H9 (cell line): Measurements from ENCODE around the gene MSX2. TPM values are rescaled to one million over a fixed set of nuclear protein-coding genes. Genes with fewer than 3 reads are reported as not detected.

Experiments used
- DNase-seq: peaks from one replicate; pipeline ENCODE4 v3.0.0-alpha.2; 2017
- H2AFZ ChIP-seq: one replicate; pipeline ENCODE4 v1.6.1; 2013; ENCODE audit warnings: mild to moderate bottlenecking, low read length, control low read depth, moderate library complexity
- H2AK5ac ChIP-seq: 2 replicates; pipeline ENCODE4 v1.6.1; 2013; ENCODE audit warnings: low read length, control low read depth, mixed read lengths; ENCODE audit not compliant: insufficient read length
- H2BK120ac ChIP-seq: one replicate; pipeline ENCODE4 v1.6.1; 2013; ENCODE audit warnings: low read depth, mild to moderate bottlenecking, low read length, control low read depth, inconsistent platforms; ENCODE audit not compliant: poor library complexity, severe bottlenecking
- H2BK12ac ChIP-seq: 2 replicates; pipeline ENCODE4 v1.6.1; 2013; ENCODE audit warnings: low read length, control low read depth, mixed read lengths, low read depth; ENCODE audit not compliant: insufficient read length
- H2BK15ac ChIP-seq: 2 replicates; pipeline ENCODE4 v1.6.1; 2013; ENCODE audit warnings: low read depth, low read length, control low read depth
- H2BK20ac ChIP-seq: one replicate; pipeline ENCODE4 v1.6.1; 2013; ENCODE audit warnings: low read depth, mild to moderate bottlenecking, low read length, control low read depth, inconsistent platforms; ENCODE audit not compliant: poor library complexity, severe bottlenecking
- H2BK5ac ChIP-seq: 2 replicates; pipeline ENCODE4 v1.6.1; 2013; ENCODE audit warnings: low read length, control low read depth, mixed read lengths; ENCODE audit not compliant: insufficient read length
- H3K14ac ChIP-seq: 2 replicates; pipeline ENCODE4 v1.6.1; 2013; ENCODE audit warnings: low read length, control low read depth; ENCODE audit not compliant: insufficient read depth
- H3K18ac ChIP-seq: 2 replicates; pipeline ENCODE4 v1.6.1; 2013; ENCODE audit warnings: low read depth, mild to moderate bottlenecking, mixed read lengths, low read length, control low read depth; ENCODE audit not compliant: insufficient read length
- H3K23ac ChIP-seq: 2 replicates; pipeline ENCODE4 v1.6.1; 2013; ENCODE audit warnings: low read length, control low read depth, mixed read lengths, low read depth; ENCODE audit not compliant: insufficient read length
- H3K23me2 ChIP-seq: 2 replicates; pipeline ENCODE4 v1.6.1; 2013; ENCODE audit warnings: low read depth, mild to moderate bottlenecking, mixed read lengths, low read length, control low read depth; ENCODE audit not compliant: insufficient read length, poor library complexity, severe bottlenecking
- H3K27ac ChIP-seq: 2 replicates; pipeline ENCODE4 v1.5.1; 2013; ENCODE audit warnings: low read length, control low read depth, mixed read lengths, low read depth; ENCODE audit not compliant: insufficient read length
- H3K27me3 ChIP-seq: 2 replicates; pipeline ENCODE4 v1.6.1; 2013; ENCODE audit warnings: low read length, control low read depth, inconsistent platforms; ENCODE audit not compliant: insufficient read depth
- H3K4ac ChIP-seq: 2 replicates; pipeline ENCODE4 v1.6.1; 2013; ENCODE audit warnings: low read depth, mild to moderate bottlenecking, control low read depth, inconsistent platforms, low read length, moderate library complexity
- H3K4me1 ChIP-seq: 2 replicates; pipeline ENCODE4 v1.6.1; 2013; ENCODE audit warnings: low read length, control low read depth, inconsistent platforms; ENCODE audit not compliant: insufficient read depth
- H3K4me2 ChIP-seq: 2 replicates; pipeline ENCODE4 v1.6.1; 2013; ENCODE audit warnings: low read length, control low read depth, mixed read lengths; ENCODE audit not compliant: insufficient read length, insufficient read depth
- H3K56ac ChIP-seq: 2 replicates; pipeline ENCODE4 v1.6.1; 2013; ENCODE audit warnings: low read depth, mild to moderate bottlenecking, mixed read lengths, low read length, control low read depth; ENCODE audit not compliant: insufficient read length
- H3K79me1 ChIP-seq: 2 replicates; pipeline ENCODE4 v1.6.1; 2013; ENCODE audit warnings: low read depth, mild to moderate bottlenecking, moderate library complexity, low read length, control low read depth, inconsistent platforms; ENCODE audit not compliant: insufficient read depth, poor library complexity, severe bottlenecking
- H3K79me2 ChIP-seq: 2 replicates; pipeline ENCODE4 v1.6.1; 2013; ENCODE audit warnings: low read length, control low read depth, inconsistent platforms; ENCODE audit not compliant: insufficient read depth
- H3K9ac ChIP-seq: 2 replicates; pipeline ENCODE4 v1.6.1; 2013; ENCODE audit warnings: low read length, control low read depth, mixed read lengths; ENCODE audit not compliant: insufficient read length; ENCODE audit errors: extremely low read depth
- H3K9me3 ChIP-seq: one replicate; pipeline ENCODE4 v1.6.1; 2013; ENCODE audit warnings: low read depth, low read length, inconsistent platforms; ENCODE audit not compliant: control insufficient read depth
- H3T11ph ChIP-seq: one replicate; pipeline ENCODE4 v1.6.1; 2013; ENCODE audit warnings: mild to moderate bottlenecking, low read length, control low read depth, inconsistent platforms
- H4K20me1 ChIP-seq: one replicate; pipeline ENCODE4 v1.6.1; 2013; ENCODE audit not compliant: control insufficient read depth, insufficient read length, insufficient read depth
- H4K5ac ChIP-seq: 2 replicates; pipeline ENCODE4 v1.6.1; 2013; ENCODE audit warnings: low read depth, mild to moderate bottlenecking, mixed read lengths, low read length, control low read depth; ENCODE audit not compliant: insufficient read length
- H4K8ac ChIP-seq: replicated peaks from 2 replicates; pipeline ENCODE4 v1.6.1; 2013; ENCODE audit warnings: low read length, control low read depth, mixed read lengths, low read depth; ENCODE audit not compliant: insufficient read length
- H4K91ac ChIP-seq: 2 replicates; pipeline ENCODE4 v1.6.1; 2013; ENCODE audit warnings: low read depth, mild to moderate bottlenecking, moderate library complexity, mixed read lengths, low read length, control low read depth; ENCODE audit not compliant: insufficient read length
- H3K27ac Mint-ChIP-seq, 3 experiments: 2 replicates in 2 of 3; 3 replicates in 1 of 3; pipeline ENCODE4 v1.8.0; 2020 to 2021; ENCODE audit warnings: mixed read lengths in 3 of 3, mild to moderate bottlenecking in 1 of 3, moderate library complexity in 1 of 3
- H3K27me3 Mint-ChIP-seq: 2 replicates; pipeline ENCODE4 v1.8.0; 2021; ENCODE audit warnings: low read depth, mild to moderate bottlenecking, moderate library complexity, mixed read lengths
- H3K36me3 Mint-ChIP-seq, 3 experiments: 2 replicates in 2 of 3; 3 replicates in 1 of 3; pipeline ENCODE4 v1.8.0; 2020 to 2021; ENCODE audit warnings: low read depth in 3 of 3, mixed read lengths in 3 of 3; ENCODE audit not compliant: insufficient read depth in 1 of 3
- H3K4me1 Mint-ChIP-seq, 2 experiments: 2 replicates each; pipeline ENCODE4 v1.8.0; 2020; ENCODE audit warnings: mixed read lengths in 2 of 2
- H3K4me3 Mint-ChIP-seq, 2 experiments: 2 replicates in 1 of 2; 3 replicates in 1 of 2; pipeline ENCODE4 v1.8.0; 2020 to 2021; ENCODE audit warnings: mild to moderate bottlenecking in 2 of 2, mixed read lengths in 2 of 2, moderate library complexity in 1 of 2
- H3K9me3 Mint-ChIP-seq, 2 experiments: 2 replicates in 1 of 2; 3 replicates in 1 of 2; pipeline ENCODE4 v1.8.0; 2020; ENCODE audit warnings: mild to moderate bottlenecking in 2 of 2, mixed read lengths in 2 of 2, moderate library complexity in 1 of 2
- WGBS: extraction: QIAGEN DNeasy Blood & Tissue Kit; methylation state at CpG from one replicate; pipeline ENCODE4 v1.1.7; 2013; ENCODE audit warnings: missing lambda C conversion rate, low lambda C conversion rate, mixed read lengths; ENCODE audit not compliant: insufficient read length; ENCODE audit errors: extremely low coverage; 5-methylcytosine and 5-hydroxymethylcytosine counted together
- total RNA-seq: library from RNA; stranded (reverse); gene quantifications from 2 replicates; pipeline ENCODE4 v1.2.1, GENCODE V29; 2021
- TF ChIP-seq, protein P1 (sequence below): fragments of 200-600 bp; sonication (generic); conservative IDR thresholded peaks from 3 replicates; pipeline ENCODE4 v1.8.0; 2021; ENCODE audit warnings: antibody characterized with exemption, mild to moderate bottlenecking

MSX2 gene
- total RNA-seq, 1 experiment from 2014 or later, result 0.35 TPM

DNA sequence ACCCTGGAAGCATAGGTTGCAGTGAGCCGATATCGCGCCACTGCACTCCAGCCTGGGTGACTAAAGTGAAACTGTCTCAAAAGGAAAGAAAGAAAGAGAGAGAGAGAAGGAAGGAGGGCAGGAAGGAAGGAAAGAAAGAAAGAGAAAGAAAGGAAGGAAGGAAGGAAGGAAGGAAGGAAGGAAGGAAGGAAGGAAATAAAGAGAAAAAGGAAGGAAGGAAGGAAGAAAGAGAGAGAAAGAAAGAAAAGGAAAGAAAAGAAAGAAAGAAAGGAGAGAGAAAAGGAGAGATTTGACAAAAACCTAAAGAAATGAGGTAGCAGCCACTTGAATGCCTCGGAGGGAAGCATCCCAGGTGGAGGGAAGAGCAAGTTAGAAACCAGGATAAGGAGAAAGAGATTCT is 44.6 kb downstream of the MSX2 start:
- no peak overlapping the region for H3K56ac ChIP-seq
- Mint-ChIP-seq H3K9me3 (no peaks in the 10 kb centered on the region), H3K36me3 (no peaks in the 10 kb centered on the region), H3K4me1 (no peaks in the 10 kb centered on the region), H3K4me3 (no peak overlapping the region), H3K27me3 (peaks cover 27% of the 10 kb centered on the region), H3K27ac (no peak overlapping the region)
- no peak overlapping the region for H3K4me2 ChIP-seq
- no peak overlapping the region for H3K9ac ChIP-seq
- H2BK5ac ChIP-seq, result no peak overlapping the region
- no peak overlapping the region for H3K23ac ChIP-seq
- H3K23me2 ChIP-seq, result no peaks in the 10 kb centered on the region
- no peak overlapping the region for H2BK12ac ChIP-seq
- no peak overlapping the region for H3T11ph ChIP-seq
- no peaks in the 10 kb centered on the region for H4K20me1 ChIP-seq
- no peak overlapping the region for H3K27ac ChIP-seq
- H3K79me2 ChIP-seq, result no peaks in the 10 kb centered on the region
- TF ChIP-seq, protein P1, sequence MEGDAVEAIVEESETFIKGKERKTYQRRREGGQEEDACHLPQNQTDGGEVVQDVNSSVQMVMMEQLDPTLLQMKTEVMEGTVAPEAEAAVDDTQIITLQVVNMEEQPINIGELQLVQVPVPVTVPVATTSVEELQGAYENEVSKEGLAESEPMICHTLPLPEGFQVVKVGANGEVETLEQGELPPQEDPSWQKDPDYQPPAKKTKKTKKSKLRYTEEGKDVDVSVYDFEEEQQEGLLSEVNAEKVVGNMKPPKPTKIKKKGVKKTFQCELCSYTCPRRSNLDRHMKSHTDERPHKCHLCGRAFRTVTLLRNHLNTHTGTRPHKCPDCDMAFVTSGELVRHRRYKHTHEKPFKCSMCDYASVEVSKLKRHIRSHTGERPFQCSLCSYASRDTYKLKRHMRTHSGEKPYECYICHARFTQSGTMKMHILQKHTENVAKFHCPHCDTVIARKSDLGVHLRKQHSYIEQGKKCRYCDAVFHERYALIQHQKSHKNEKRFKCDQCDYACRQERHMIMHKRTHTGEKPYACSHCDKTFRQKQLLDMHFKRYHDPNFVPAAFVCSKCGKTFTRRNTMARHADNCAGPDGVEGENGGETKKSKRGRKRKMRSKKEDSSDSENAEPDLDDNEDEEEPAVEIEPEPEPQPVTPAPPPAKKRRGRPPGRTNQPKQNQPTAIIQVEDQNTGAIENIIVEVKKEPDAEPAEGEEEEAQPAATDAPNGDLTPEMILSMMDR, result no peak
- no peak overlapping the region for H3K14ac ChIP-seq
- no peaks in the 10 kb centered on the region for H3K27me3 ChIP-seq
- no peak overlapping the region for H2BK120ac ChIP-seq
- no peaks in the 10 kb centered on the region for H3K79me1 ChIP-seq
- no peaks in the 10 kb centered on the region for H3K9me3 ChIP-seq
- no peak overlapping the region for H4K8ac ChIP-seq
- no peaks in the 10 kb centered on the region for H3K4me1 ChIP-seq
- H2AFZ ChIP-seq, result no peak overlapping the region
- H3K4ac ChIP-seq, result no peak overlapping the region
- H2AK5ac ChIP-seq, result no peak overlapping the region
- DNase-seq, result no peak
- H4K5ac ChIP-seq, result no peak overlapping the region
- H4K91ac ChIP-seq, result no peak overlapping the region
- no peak overlapping the region for H3K18ac ChIP-seq
- H2BK15ac ChIP-seq, result no peak overlapping the region
- H2BK20ac ChIP-seq, result no peak overlapping the region
- WGBS, result no CpG with 5 or more reads among the region's 4 CpGs
